HCT116 (cell line): ENCODE measurements around the gene CTNNA1. TPM values are rescaled to one million over a fixed set of nuclear protein-coding genes. Genes with fewer than 3 reads are reported as not detected.

Source experiments
- ATAC-seq: fragments of 200-7000 bp; cut with Tn5 transposase; 2 replicates; pipeline ENCODE4 v1.9.1; 2020; ENCODE audit warnings: mild to moderate bottlenecking, moderate library complexity
- BruUV-seq: library from RNA; stranded (reverse); fragments of 400-500 nt; replicated peaks from 2 replicates; lab custom pipeline; 2021; lab: Mats Ljungman, UMichigan
- CTCF ChIA-PET: fragments of 300-600 bp; sonication (Branson Sonifier 250); formaldehyde crosslinking; loops from one replicate; lab custom pipeline; 2021; ENCODE audit warnings: antibody characterized with exemption; lab: Charles Lee
- POLR2A ChIA-PET: fragments of 300-600, 350-600 bp; sonication (Branson Sonifier 250); formaldehyde crosslinking; loops from one replicate; lab custom pipeline; 2021; ENCODE audit warnings: antibody characterized with exemption; lab: Charles Lee
- RAD21 ChIA-PET, 2 experiments: fragments of 300-600 bp; sonication (Branson Sonifier 250); formaldehyde crosslinking; loops; one replicate each; lab custom pipeline; 2023; ENCODE audit warnings: low total read pairs in 2 of 2; ENCODE audit not compliant: uncharacterized antibody in 2 of 2, unreplicated experiment in 2 of 2, low non-redundant PET in 1 of 2; lab: Charles Lee
- DNase-seq: peaks from one replicate; pipeline ENCODE4 v3.0.0-alpha.2; 2010; ENCODE audit warnings: low read depth, low spot score
- H2AFZ ChIP-seq: fragments of 200-600 bp; shearing (Covaris generic), sonication (generic); 2 replicates; pipeline ENCODE4 v1.6.1; 2017; ENCODE audit warnings: low read depth, mixed run types, mixed read lengths, antibody characterized with exemption, low read length; ENCODE audit not compliant: poor library complexity, severe bottlenecking
- H3K27ac ChIP-seq: 2 replicates; pipeline ENCODE4 v1.5.1; 2012; ENCODE audit warnings: low read depth, low read length
- H3K27me3 ChIP-seq: fragments of 200-600 bp; sonication (generic); 2 replicates; pipeline ENCODE4 v1.6.1; 2016; ENCODE audit warnings: mixed run types, low read length, mixed read lengths; ENCODE audit not compliant: insufficient read depth
- H3K36me3 ChIP-seq, 2 experiments: fragments of 200-500 bp in 1 of 2; fragments of 200-600 bp in 1 of 2; sonication (Bioruptor generic) in 1 of 2; sonication (generic) in 1 of 2; 2 replicates each; pipeline versions ENCODE4 v1.5.1 to v1.6.1; 2014 to 2016; ENCODE audit warnings: low read length in 2 of 2, inconsistent platforms in 1 of 2, mixed read lengths in 1 of 2, mixed run types in 1 of 2; ENCODE audit not compliant: insufficient read depth in 2 of 2, control insufficient read depth in 1 of 2
- H3K4me1 ChIP-seq, 2 experiments: fragments of 200-600 bp in 1 of 2; sonication (generic) in 1 of 2; 2 replicates each; pipeline versions ENCODE4 v1.5.1 to v1.6.1; 2012 to 2017; ENCODE audit warnings: low read length in 2 of 2, inconsistent platforms in 1 of 2, mild to moderate bottlenecking in 1 of 2, mixed read lengths in 1 of 2, mixed run types in 1 of 2, moderate library complexity in 1 of 2; ENCODE audit not compliant: insufficient read depth in 2 of 2, control insufficient read depth in 1 of 2
- H3K4me2 ChIP-seq: fragments of 200-600 bp; sonication (generic); 2 replicates; pipeline ENCODE4 v1.6.1; 2017; ENCODE audit warnings: mixed run types, low read length, mixed read lengths
- H3K4me3 ChIP-seq, 2 experiments: fragments of 200-600 bp in 1 of 2; sonication (generic) in 1 of 2; replicated peaks in 1 of 2; 2 replicates each; pipeline ENCODE4 v1.5.1; 2011 to 2016; ENCODE audit warnings: low read length in 2 of 2, control low read depth in 1 of 2, low read depth in 1 of 2, mild to moderate bottlenecking in 1 of 2, mixed read lengths in 1 of 2, mixed run types in 1 of 2
- H3K79me2 ChIP-seq: fragments of 200-600 bp; sonication (generic); 2 replicates; pipeline ENCODE4 v1.6.1; 2017; ENCODE audit warnings: mild to moderate bottlenecking, mixed run types, low read length, moderate library complexity, mixed read lengths; ENCODE audit not compliant: insufficient read depth
- H3K9ac ChIP-seq: fragments of 200-600 bp; sonication (generic); 2 replicates; pipeline ENCODE4 v1.6.1; 2016; ENCODE audit warnings: low read length, mixed read lengths
- H3K9me2 ChIP-seq: fragments of 200-600 bp; sonication (generic), shearing (Covaris generic); 2 replicates; pipeline ENCODE4 v1.6.1; 2017; ENCODE audit warnings: mixed run types, mild to moderate bottlenecking, moderate library complexity; ENCODE audit not compliant: insufficient read depth
- H3K9me3 ChIP-seq, 2 experiments: fragments of 200-500 bp in 1 of 2; fragments of 200-600 bp in 1 of 2; sonication (Bioruptor generic) in 1 of 2; sonication (generic) in 1 of 2; 2 replicates each; pipeline ENCODE4 v1.6.1; 2014 to 2017; ENCODE audit warnings: low read length in 2 of 2, mixed read lengths in 2 of 2, inconsistent platforms in 1 of 2, low read depth in 1 of 2, mild to moderate bottlenecking in 1 of 2, mixed run types in 1 of 2, moderate library complexity in 1 of 2; ENCODE audit not compliant: control insufficient read depth in 1 of 2, insufficient read depth in 1 of 2
- H4K20me1 ChIP-seq: fragments of 200-600 bp; sonication (generic), shearing (Covaris generic); 2 replicates; pipeline ENCODE4 v1.6.1; 2017; ENCODE audit warnings: mixed run types, mild to moderate bottlenecking, moderate library complexity; ENCODE audit not compliant: insufficient read depth
- CEBPB ChIP-seq: IDR thresholded peaks from 2 replicates; pipeline ENCODE4 v1.6.1; 2012; ENCODE audit warnings: low read depth
- EGR1 ChIP-seq: IDR thresholded peaks from 2 replicates; pipeline ENCODE4 v1.6.1; 2012; ENCODE audit warnings: low read depth
- ELF1 ChIP-seq: IDR thresholded peaks from 2 replicates; pipeline ENCODE4 v1.6.1; 2012; ENCODE audit warnings: low read depth, borderline replicate concordance
- EZH2phosphoT487 ChIP-seq: fragments of 200-600 bp; IDR thresholded peaks from 2 replicates; pipeline ENCODE4 v1.6.1; 2018; ENCODE audit warnings: antibody characterized with exemption, borderline replicate concordance
- FOSL1 ChIP-seq: IDR thresholded peaks from 2 replicates; pipeline ENCODE4 v1.6.1; 2012; ENCODE audit warnings: low read depth
- JUND ChIP-seq: IDR thresholded peaks from 2 replicates; pipeline ENCODE4 v1.6.1; 2012
- POLR2A ChIP-seq: IDR thresholded peaks from 2 replicates; pipeline ENCODE4 v1.7.0; 2011; ENCODE audit warnings: borderline replicate concordance; ENCODE audit not compliant: insufficient read depth, insufficient read length; ENCODE audit errors: extremely low read depth
- POLR2AphosphoS5 ChIP-seq: IDR thresholded peaks from 2 replicates; pipeline ENCODE4 v1.6.1; 2011; ENCODE audit warnings: mild to moderate bottlenecking, low read depth, low read length, moderate library complexity
- RAD21 ChIP-seq: IDR thresholded peaks from 2 replicates; pipeline ENCODE4 v1.6.1; 2012; ENCODE audit warnings: low read depth, mild to moderate bottlenecking
- SRF ChIP-seq: IDR thresholded peaks from 2 replicates; pipeline ENCODE4 v1.6.1; 2012; ENCODE audit warnings: low read depth
- TCF7L2 ChIP-seq: IDR thresholded peaks from 2 replicates; pipeline ENCODE4 v1.7.0; 2011; ENCODE audit warnings: borderline replicate concordance, inconsistent platforms; ENCODE audit not compliant: insufficient read depth, insufficient read length; ENCODE audit errors: extremely low read depth
- YY1 ChIP-seq: IDR thresholded peaks from 2 replicates; pipeline ENCODE4 v1.6.1; 2011; ENCODE audit warnings: low read length, low read depth, moderate library complexity, mild to moderate bottlenecking; ENCODE audit not compliant: insufficient replicate concordance; ENCODE audit errors: extremely low read depth
- intact Hi-C: fragments of 100-400 bp; cut with micrococcal nuclease; formaldehyde crosslinking; loops from 2 replicates; pipeline ENCODE4 v1.10.0; 2022
- total RNA-seq: library from RNA; stranded (reverse); gene quantifications from one replicate; pipeline ENCODE4 v1.2.1, GENCODE V29; 2021; ENCODE audit not compliant: unreplicated experiment
- TF ChIP-seq, protein P1 (sequence below): IDR thresholded peaks from 2 replicates; pipeline ENCODE4 v1.6.1; 2012
- TF ChIP-seq, protein P2 (sequence below), 3 experiments: fragments of 200-600 bp in 1 of 3; sonication (generic) in 1 of 3; IDR thresholded peaks in 2 of 3; conservative IDR thresholded peaks in 1 of 3; 2 replicates each; pipeline ENCODE4 v1.5.1; 2012 to 2017; ENCODE audit warnings: low read depth in 2 of 3, low read length in 2 of 3, antibody characterized with exemption in 1 of 3, borderline replicate concordance in 1 of 3, control low read depth in 1 of 3, mild to moderate bottlenecking in 1 of 3, mixed read lengths in 1 of 3, mixed run types in 1 of 3, moderate library complexity in 1 of 3; ENCODE audit not compliant: insufficient read depth in 1 of 3
- TF ChIP-seq, protein P3 (sequence below): IDR thresholded peaks from 2 replicates; pipeline ENCODE4 v1.6.1; 2012

The CTNNA1 gene
- total RNA-seq, 1 experiment from 2014 or later: 313 TPM

DNA sequence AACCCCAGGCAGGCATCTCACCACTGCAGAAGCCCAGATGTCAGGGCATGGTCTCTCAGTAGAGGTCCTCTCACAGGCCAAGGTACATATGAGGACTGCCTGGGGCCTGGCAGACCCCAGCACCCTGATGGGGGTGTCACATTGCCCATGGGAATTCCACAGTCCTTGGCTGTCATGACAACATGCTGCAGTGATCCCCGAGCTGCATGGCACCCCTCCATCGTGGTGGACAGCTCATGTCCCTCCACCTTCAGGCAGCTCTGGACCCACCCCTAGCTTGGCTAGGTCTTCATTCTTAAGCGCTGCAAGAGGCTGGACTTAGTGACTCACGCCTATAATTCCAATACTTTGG lies 196.0 kb downstream of the CTNNA1 start:
- CTCF ChIA-PET: no interaction called here
- no peak for DNase-seq
- Histone ChIP-seq H3K9me3 (no peaks in the 10 kb centered on the region), H3K4me2 (no peak overlapping the region), H3K79me2 (no peaks in the 10 kb centered on the region)
- POLR2A ChIA-PET: no interaction called here
- TF ChIP-seq TCF7L2: no peak
- TF ChIP-seq, protein P1, sequence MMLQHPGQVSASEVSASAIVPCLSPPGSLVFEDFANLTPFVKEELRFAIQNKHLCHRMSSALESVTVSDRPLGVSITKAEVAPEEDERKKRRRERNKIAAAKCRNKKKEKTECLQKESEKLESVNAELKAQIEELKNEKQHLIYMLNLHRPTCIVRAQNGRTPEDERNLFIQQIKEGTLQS: no peak
- no peak for TF ChIP-seq POLR2AphosphoS5
- no peak for TF ChIP-seq POLR2A
- no peak for TF ChIP-seq ELF1
- TF ChIP-seq RAD21: no peak
- TF ChIP-seq, protein P2, sequence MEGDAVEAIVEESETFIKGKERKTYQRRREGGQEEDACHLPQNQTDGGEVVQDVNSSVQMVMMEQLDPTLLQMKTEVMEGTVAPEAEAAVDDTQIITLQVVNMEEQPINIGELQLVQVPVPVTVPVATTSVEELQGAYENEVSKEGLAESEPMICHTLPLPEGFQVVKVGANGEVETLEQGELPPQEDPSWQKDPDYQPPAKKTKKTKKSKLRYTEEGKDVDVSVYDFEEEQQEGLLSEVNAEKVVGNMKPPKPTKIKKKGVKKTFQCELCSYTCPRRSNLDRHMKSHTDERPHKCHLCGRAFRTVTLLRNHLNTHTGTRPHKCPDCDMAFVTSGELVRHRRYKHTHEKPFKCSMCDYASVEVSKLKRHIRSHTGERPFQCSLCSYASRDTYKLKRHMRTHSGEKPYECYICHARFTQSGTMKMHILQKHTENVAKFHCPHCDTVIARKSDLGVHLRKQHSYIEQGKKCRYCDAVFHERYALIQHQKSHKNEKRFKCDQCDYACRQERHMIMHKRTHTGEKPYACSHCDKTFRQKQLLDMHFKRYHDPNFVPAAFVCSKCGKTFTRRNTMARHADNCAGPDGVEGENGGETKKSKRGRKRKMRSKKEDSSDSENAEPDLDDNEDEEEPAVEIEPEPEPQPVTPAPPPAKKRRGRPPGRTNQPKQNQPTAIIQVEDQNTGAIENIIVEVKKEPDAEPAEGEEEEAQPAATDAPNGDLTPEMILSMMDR (IDR thresholded peaks at IDR 0.05 in 2 of 3, conservative IDR thresholded peaks at IDR 0.05 in 1 of 3; ENCODE audit: borderline replicate concordance in 1 of 3, insufficient read depth in 1 of 3, low read depth in 2 of 3, low read length in 2 of 3): no peak
- TF ChIP-seq SRF: no peak
- TF ChIP-seq, all 23 proteins: peak for 0
- Histone ChIP-seq H3K27me3 (no peaks in the 10 kb centered on the region), H3K27ac (no peak overlapping the region), H3K9ac (no peak overlapping the region), H3K36me3 (no peaks in the 10 kb centered on the region), H4K20me1 (no peaks in the 10 kb centered on the region), H2AFZ (no peak overlapping the region), H3K4me3 (no peak overlapping the region), H3K9me2 (no peaks in the 10 kb centered on the region), H3K4me1 (no peaks in the 10 kb centered on the region)
- ATAC-seq: no peak
- RAD21 ChIA-PET: no interaction called here
- BruUV-seq: no TSS peak
- intact Hi-C loops: no loop called here

DNA sequence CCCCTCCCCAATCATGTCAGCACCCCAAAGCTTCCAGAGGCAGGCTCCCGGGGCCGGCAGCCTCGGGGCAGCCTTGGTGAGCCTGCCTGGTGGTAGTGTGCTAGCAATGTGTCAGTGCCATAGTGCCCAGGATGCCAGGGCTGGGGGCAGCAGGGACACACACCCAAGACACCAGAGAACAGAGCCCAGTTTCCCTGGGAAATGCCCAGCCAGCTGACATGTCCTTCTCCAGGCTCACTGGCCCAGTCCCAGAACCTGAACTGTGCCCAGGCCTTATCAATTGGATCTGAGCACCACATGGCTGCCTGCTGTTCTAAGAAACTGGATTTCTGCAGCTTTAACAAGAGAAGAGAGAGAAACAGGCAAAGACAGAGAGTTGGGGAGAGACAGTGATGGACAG lies 196.8 kb downstream of the CTNNA1 start:
- no peaks in the 10 kb centered on the region for H4K20me1 ChIP-seq
- no peaks in the 10 kb centered on the region for H3K79me2 ChIP-seq
- no peaks in the 10 kb centered on the region for H3K9me2 ChIP-seq
- no peaks in the 10 kb centered on the region for H3K36me3 ChIP-seq
- no peak overlapping the region for H3K9ac ChIP-seq
- CTCF ChIA-PET: no interaction called here
- POLR2A ChIA-PET: interaction anchor here (0.6 kb wide), 1 partner anchor 187 kb away, joined by 3 read pairs; no protein-coding TSS in a partner anchor
- no peaks in the 10 kb centered on the region for H3K9me3 ChIP-seq
- TF ChIP-seq, protein P1: no peak
- TF ChIP-seq CEBPB (no peak), FOSL1 (no peak), EGR1 (no peak), POLR2AphosphoS5 (no peak), SRF (no peak), POLR2A (no peak), EZH2phosphoT487 (no peak), YY1 (no peak), JUND (no peak)
- TF ChIP-seq, protein P3, sequence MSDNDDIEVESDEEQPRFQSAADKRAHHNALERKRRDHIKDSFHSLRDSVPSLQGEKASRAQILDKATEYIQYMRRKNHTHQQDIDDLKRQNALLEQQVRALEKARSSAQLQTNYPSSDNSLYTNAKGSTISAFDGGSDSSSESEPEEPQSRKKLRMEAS: no peak
- intact Hi-C loops: no loop called here
- RAD21 ChIA-PET: no interaction called here
- ATAC-seq (no peak), DNase-seq (no peak)
- no peaks in the 10 kb centered on the region for H3K27me3 ChIP-seq
- BruUV-seq: no TSS peak
- no peak overlapping the region for H3K4me2 ChIP-seq
- no peak overlapping the region for H3K27ac ChIP-seq
- no peak overlapping the region for H3K4me3 ChIP-seq
- H3K4me1 ChIP-seq: no peaks in the 10 kb centered on the region
- H2AFZ ChIP-seq: no peak overlapping the region
